Mesendoderm (in vitro differentiated cells): ENCODE results near the gene S1PR1.

Experiments used
- DNase-seq: peaks from one replicate; pipeline ENCODE4 v3.0.0; 2013
- H2AK5ac ChIP-seq: 2 replicates; pipeline ENCODE4 v1.6.1; 2013; ENCODE audit warnings: low read length, inconsistent platforms
- H2BK120ac ChIP-seq: 2 replicates; pipeline ENCODE4 v1.6.1; 2013; ENCODE audit warnings: low read depth, mild to moderate bottlenecking, low read length, moderate library complexity, mixed read lengths
- H2BK15ac ChIP-seq: replicated peaks from 2 replicates; pipeline ENCODE4 v1.6.1; 2013; ENCODE audit warnings: low read depth, mild to moderate bottlenecking, moderate library complexity
- H2BK5ac ChIP-seq: 2 replicates; pipeline ENCODE4 v1.6.1; 2013; ENCODE audit warnings: low read length, inconsistent platforms
- H3K18ac ChIP-seq: 2 replicates; pipeline ENCODE4 v1.6.1; 2013; ENCODE audit warnings: mild to moderate bottlenecking, low read length, mixed read lengths
- H3K23ac ChIP-seq: one replicate; pipeline ENCODE4 v1.6.1; 2013; ENCODE audit warnings: low read length
- H3K27ac ChIP-seq: 2 replicates; pipeline ENCODE4 v1.5.1; 2013; ENCODE audit warnings: low read depth, mild to moderate bottlenecking, inconsistent platforms, low read length, moderate library complexity
- H3K27me3 ChIP-seq: 2 replicates; pipeline ENCODE4 v1.6.1; 2013; ENCODE audit warnings: low read length, control low read depth, mild to moderate bottlenecking, inconsistent platforms; ENCODE audit not compliant: insufficient read depth, poor library complexity
- H3K36me3 ChIP-seq: 2 replicates; pipeline ENCODE4 v1.6.1; 2013; ENCODE audit warnings: low read length, inconsistent platforms; ENCODE audit not compliant: control insufficient read depth, insufficient read depth
- H3K4ac ChIP-seq: one replicate; pipeline ENCODE4 v1.6.1; 2013; ENCODE audit warnings: low read depth, mild to moderate bottlenecking, low read length, moderate library complexity
- H3K4me1 ChIP-seq: 2 replicates; pipeline ENCODE4 v1.6.1; 2013; ENCODE audit warnings: low read depth, low read length, inconsistent platforms; ENCODE audit not compliant: control insufficient read depth
- H3K4me2 ChIP-seq: 2 replicates; pipeline ENCODE4 v1.6.1; 2013; ENCODE audit warnings: low read length
- H3K4me3 ChIP-seq: 2 replicates; pipeline ENCODE4 v1.5.1; 2013; ENCODE audit warnings: mild to moderate bottlenecking, low read length
- H3K56ac ChIP-seq: one replicate; pipeline ENCODE4 v1.6.1; 2013; ENCODE audit warnings: low read length
- H3K79me1 ChIP-seq: 2 replicates; pipeline ENCODE4 v1.6.1; 2013; ENCODE audit warnings: low read length, inconsistent platforms
- H3K79me2 ChIP-seq: 2 replicates; pipeline ENCODE4 v1.6.1; 2013; ENCODE audit warnings: mild to moderate bottlenecking, low read length; ENCODE audit not compliant: control insufficient read depth, insufficient read depth
- H3K9ac ChIP-seq: 2 replicates; pipeline ENCODE4 v1.6.1; 2013; ENCODE audit warnings: low read length, inconsistent platforms
- H4K5ac ChIP-seq: one replicate; pipeline ENCODE4 v1.6.1; 2013; ENCODE audit warnings: low read length
- H4K8ac ChIP-seq: one replicate; pipeline ENCODE4 v1.6.1; 2013; ENCODE audit warnings: low read depth, mild to moderate bottlenecking, control low read depth, low read length, moderate library complexity
- WGBS: extraction: QIAGEN DNeasy Blood & Tissue Kit; methylation state at CpG from one replicate; pipeline ENCODE4 v1.1.7; 2013; ENCODE audit warnings: low lambda C conversion rate, missing lambda C conversion rate; ENCODE audit not compliant: insufficient coverage; ENCODE audit errors: extremely low coverage; 5-methylcytosine and 5-hydroxymethylcytosine counted together

Gene S1PR1

GRCh38 chr1:101240041-101240430 lies 3.2 kb downstream of the S1PR1 start:
- Histone ChIP-seq H2BK5ac (no peak overlapping the region), H3K36me3 (no peaks in the 10 kb centered on the region), H3K27ac (no peak overlapping the region), H2BK120ac (no peak overlapping the region), H4K8ac (no peak overlapping the region), H3K18ac (no peak overlapping the region), H4K5ac (no peak overlapping the region), H3K4me3 (no peak overlapping the region), H3K56ac (no peak overlapping the region), H2AK5ac (no peak overlapping the region), H3K23ac (no peak overlapping the region), H3K4me1 (peaks cover 3% of the 10 kb centered on the region), H3K27me3 (peaks cover 5% of the 10 kb centered on the region), H3K79me2 (no peaks in the 10 kb centered on the region), H3K79me1 (no peaks in the 10 kb centered on the region), H3K4me2 (no peak overlapping the region), H3K9ac (no peak overlapping the region), H2BK15ac (no peak overlapping the region), H3K4ac (no peak overlapping the region)
- DNase-seq, result no peak
- no CpG with 5 or more reads among the region's 10 CpGs for WGBS

- Histone ChIP-seq H3K27me3 (peaks cover 5% of the 10 kb centered on the region), H3K56ac (no peak overlapping the region), H2BK15ac (no peak overlapping the region), H3K27ac (no peak overlapping the region), H3K4me3 (no peak overlapping the region), H3K79me1 (no peaks in the 10 kb centered on the region), H2AK5ac (no peak overlapping the region), H3K4me2 (no peak overlapping the region), H3K4ac (no peak overlapping the region), H2BK5ac (no peak overlapping the region), H3K18ac (no peak overlapping the region), H3K36me3 (no peaks in the 10 kb centered on the region), H3K4me1 (peaks cover 2% of the 10 kb centered on the region), H3K79me2 (no peaks in the 10 kb centered on the region), H3K9ac (no peak overlapping the region), H2BK120ac (no peak overlapping the region), H4K8ac (no peak overlapping the region), H4K5ac (no peak overlapping the region), H3K23ac (no peak overlapping the region)
- no peak for DNase-seq
These were observed 4.8 kb downstream of the S1PR1 start for GRCh38 chr1:101241485-101242225.

DNA sequence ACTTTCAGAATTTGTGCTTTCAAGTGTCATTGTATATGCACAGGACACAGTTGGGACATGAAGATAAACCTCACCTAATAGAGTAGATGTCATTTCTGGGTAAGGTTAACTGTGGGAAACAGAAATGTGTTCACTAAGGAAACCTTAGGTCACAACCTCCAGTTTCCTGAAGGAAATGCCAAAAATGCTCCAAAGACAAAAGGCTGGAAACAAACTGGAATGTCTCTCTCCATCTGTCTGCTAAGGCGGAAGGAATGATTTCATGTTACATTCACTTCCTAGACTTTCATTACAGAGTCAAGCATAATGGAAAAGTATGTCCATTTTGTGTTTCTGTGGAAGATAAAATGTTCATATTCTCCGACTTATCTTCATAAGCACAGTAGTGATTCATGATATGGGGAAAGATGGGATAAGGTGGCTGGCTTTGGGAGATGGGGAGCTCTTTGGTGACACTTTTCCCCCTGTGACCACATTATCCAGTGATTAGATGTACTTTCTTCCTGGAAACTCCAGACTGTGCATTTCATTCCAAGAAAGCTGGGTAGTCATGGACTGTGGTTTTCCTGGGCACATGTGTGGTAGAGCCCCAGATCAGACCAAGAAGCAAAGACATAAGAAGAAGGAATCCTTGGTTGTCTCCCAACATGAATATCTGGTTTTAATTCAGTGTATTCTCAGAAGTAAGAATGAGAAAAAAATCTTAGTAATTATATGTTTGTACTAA lies 5.7 kb downstream of the S1PR1 start:
- no peak overlapping the region for H4K5ac ChIP-seq
- no peak overlapping the region for H2AK5ac ChIP-seq
- peaks cover 1% of the 10 kb centered on the region for H3K4me1 ChIP-seq
- no peak overlapping the region for H4K8ac ChIP-seq
- no peak overlapping the region for H3K27ac ChIP-seq
- no peak overlapping the region for H3K4me3 ChIP-seq
- H2BK15ac ChIP-seq, result no peak overlapping the region
- no peak for DNase-seq
- no peak overlapping the region for H3K4me2 ChIP-seq
- H3K56ac ChIP-seq, result no peak overlapping the region
- no CpG with 5 or more reads among the region's 2 CpGs for WGBS
- no peak overlapping the region for H3K23ac ChIP-seq
- no peak overlapping the region for H2BK120ac ChIP-seq
- no peak overlapping the region for H3K18ac ChIP-seq
- H3K27me3 ChIP-seq, result peaks cover 1% of the 10 kb centered on the region
- no peaks in the 10 kb centered on the region for H3K79me2 ChIP-seq
- H3K36me3 ChIP-seq, result no peaks in the 10 kb centered on the region
- H3K9ac ChIP-seq, result no peak overlapping the region
- H3K79me1 ChIP-seq, result no peaks in the 10 kb centered on the region
- no peak overlapping the region for H2BK5ac ChIP-seq
- H3K4ac ChIP-seq, result no peak overlapping the region

DNA sequence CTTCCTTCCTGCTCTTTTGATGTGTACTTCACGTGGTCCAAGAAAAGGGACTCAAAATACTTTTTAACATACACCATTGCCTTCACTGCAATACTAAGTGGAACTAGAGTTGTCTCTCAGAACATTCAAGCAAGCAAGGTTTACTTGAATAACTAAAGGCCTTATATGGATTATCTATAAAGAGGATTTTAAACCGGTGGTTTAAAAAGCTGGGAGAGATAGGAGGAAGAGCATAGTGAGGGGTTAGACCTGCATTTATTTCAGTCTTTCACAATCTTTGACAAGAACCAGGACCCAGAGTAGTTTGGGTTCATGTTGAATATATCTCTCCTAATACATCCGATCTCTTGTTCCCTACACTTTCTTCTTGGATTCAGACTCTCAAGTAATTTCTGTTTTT lies 6.9 kb downstream of the S1PR1 start:
- Histone ChIP-seq H3K4ac (no peak overlapping the region), H3K27ac (no peak overlapping the region)

DNA sequence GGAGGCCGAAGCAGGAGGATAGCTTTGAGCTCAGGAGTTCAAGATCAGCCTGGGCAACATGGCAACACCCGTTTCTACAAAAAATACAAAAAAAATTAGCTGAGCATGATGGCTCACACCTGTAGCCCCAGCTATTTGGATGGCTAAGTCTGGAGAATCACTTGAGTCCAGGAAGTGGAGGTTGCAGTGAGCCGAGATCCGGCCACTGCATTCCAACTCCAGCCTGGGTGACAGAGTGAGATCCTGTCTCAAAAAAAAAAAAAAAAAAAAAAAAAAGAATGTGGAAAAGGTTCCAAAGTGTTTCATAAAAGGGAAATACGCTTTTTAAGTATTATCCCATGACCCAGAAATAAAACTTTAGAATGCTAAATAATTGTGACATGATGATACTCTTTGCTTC lies 8.0 kb downstream of the S1PR1 start:
- Histone ChIP-seq H3K23ac (no peak overlapping the region), H3K27ac (no peak overlapping the region), H2BK15ac (no peak overlapping the region), H4K5ac (no peak overlapping the region), H3K56ac (no peak overlapping the region), H2BK120ac (no peak overlapping the region), H3K4me3 (no peak overlapping the region), H3K36me3 (no peaks in the 10 kb centered on the region), H2AK5ac (no peak overlapping the region), H3K18ac (no peak overlapping the region), H2BK5ac (no peak overlapping the region), H3K79me2 (no peaks in the 10 kb centered on the region), H4K8ac (no peak overlapping the region), H3K79me1 (no peaks in the 10 kb centered on the region), H3K9ac (no peak overlapping the region), H3K4me2 (no peak overlapping the region), H3K4ac (no peak overlapping the region), H3K27me3 (no peaks in the 10 kb centered on the region), H3K4me1 (no peaks in the 10 kb centered on the region)
- WGBS, result no CpG with 5 or more reads among the region's 5 CpGs
- DNase-seq, result no peak

More for the DNA sequence above, 6.9 kb downstream of the S1PR1 start:
- no peak overlapping the region for H4K8ac ChIP-seq
- no peak overlapping the region for H2BK120ac ChIP-seq
- H3K9ac ChIP-seq, result no peak overlapping the region
- no peak overlapping the region for H3K4me2 ChIP-seq
- no peaks in the 10 kb centered on the region for H3K27me3 ChIP-seq
- no peaks in the 10 kb centered on the region for H3K79me2 ChIP-seq
- H3K18ac ChIP-seq, result no peak overlapping the region
- no peak overlapping the region for H2BK5ac ChIP-seq
- no peak overlapping the region for H2AK5ac ChIP-seq
- H3K79me1 ChIP-seq, result no peaks in the 10 kb centered on the region
- H4K5ac ChIP-seq, result no peak overlapping the region
- no peak for DNase-seq
- H3K4me3 ChIP-seq, result no peak overlapping the region
- no peak overlapping the region for H3K56ac ChIP-seq
- no peak overlapping the region for H2BK15ac ChIP-seq
- H3K4me1 ChIP-seq, result no peaks in the 10 kb centered on the region
- H3K23ac ChIP-seq, result no peak overlapping the region
- no CpG with 5 or more reads among the region's 3 CpGs for WGBS
- no peaks in the 10 kb centered on the region for H3K36me3 ChIP-seq
